Astrocyte of the hippocampus (primary cell): ENCODE measurements around the gene HIVEP3.

Experiments
- DNase-seq: peaks from one replicate; pipeline ENCODE4 v3.0.0; 2011; ENCODE audit warnings: low read depth, low spot score

HIVEP3 gene

DNA sequence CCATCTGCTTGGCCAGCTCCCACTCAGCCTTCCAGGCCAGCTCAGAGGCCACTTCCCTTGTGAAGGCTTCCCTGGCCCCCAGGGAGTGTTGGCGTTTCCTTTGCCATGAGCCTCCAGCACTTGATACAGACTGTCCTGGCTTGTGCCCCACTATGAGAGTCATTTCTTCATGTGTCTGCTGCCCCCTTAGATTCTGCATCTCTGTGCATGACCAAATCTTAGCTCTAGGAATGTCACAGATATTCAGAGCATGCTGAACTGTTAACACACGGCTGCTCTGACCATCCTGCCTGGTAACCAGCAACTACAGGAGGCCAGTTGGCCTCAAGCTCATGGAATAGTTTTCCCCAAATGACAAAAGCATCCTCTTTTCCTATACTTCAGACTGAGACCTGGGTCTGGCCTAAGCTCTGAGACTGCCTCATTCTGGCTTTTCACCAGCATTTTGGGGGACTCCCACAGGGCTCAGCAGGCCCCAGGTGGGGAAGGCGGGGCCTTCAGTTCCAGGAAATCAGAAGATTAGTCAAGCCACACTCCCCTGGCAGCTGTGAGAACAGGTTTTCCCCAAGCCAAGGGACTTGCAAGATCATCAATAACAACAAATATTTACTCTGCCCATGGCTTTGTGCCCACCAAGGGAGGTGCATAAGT, 251.6 kb downstream of the HIVEP3 start:
- peak; percentile 65 for DNase-seq

GRCh38 chr1:41665962-41666917, 252.5 kb downstream of the HIVEP3 start:
- no peak for DNase-seq

- DNase-seq, result peak; percentile 88
Measured at GRCh38 chr1:41664861-41665640, 253.7 kb downstream of the HIVEP3 start.

DNA sequence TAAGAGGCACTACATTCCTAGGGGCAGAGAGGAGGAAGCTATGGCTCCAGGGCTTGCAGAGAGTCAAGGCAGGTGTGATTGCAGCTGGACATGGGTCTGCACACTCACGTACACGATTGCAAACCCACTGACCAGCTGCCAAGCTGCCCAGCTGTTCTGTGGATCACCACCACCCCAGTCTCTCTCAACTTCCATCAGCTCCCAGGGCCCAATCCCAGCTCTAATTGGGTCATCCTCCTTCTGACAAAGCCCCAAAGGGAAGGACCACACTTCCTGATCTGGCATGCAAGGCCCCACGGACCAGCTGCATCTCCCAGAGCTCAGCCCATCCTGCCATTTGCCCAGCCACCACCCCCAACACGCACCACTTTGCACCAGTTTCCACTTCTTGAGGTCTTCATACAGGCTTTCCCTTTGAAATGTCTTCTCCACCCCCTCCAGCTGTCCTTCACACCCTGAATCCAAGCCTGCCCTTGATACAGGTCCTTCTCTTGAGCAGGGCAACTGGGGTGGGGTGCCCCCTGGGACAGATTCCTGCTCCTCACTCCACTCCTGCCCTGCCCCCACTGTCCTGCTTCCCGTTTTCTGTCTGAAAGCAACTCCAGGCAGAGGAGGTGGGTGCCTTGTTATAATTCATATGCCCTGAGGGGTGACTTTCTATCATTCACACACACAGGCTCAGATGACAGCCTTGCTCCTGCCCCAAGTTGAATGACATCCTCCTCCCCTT, 254.9 kb downstream of the HIVEP3 start:
- DNase-seq, result no peak

DNA sequence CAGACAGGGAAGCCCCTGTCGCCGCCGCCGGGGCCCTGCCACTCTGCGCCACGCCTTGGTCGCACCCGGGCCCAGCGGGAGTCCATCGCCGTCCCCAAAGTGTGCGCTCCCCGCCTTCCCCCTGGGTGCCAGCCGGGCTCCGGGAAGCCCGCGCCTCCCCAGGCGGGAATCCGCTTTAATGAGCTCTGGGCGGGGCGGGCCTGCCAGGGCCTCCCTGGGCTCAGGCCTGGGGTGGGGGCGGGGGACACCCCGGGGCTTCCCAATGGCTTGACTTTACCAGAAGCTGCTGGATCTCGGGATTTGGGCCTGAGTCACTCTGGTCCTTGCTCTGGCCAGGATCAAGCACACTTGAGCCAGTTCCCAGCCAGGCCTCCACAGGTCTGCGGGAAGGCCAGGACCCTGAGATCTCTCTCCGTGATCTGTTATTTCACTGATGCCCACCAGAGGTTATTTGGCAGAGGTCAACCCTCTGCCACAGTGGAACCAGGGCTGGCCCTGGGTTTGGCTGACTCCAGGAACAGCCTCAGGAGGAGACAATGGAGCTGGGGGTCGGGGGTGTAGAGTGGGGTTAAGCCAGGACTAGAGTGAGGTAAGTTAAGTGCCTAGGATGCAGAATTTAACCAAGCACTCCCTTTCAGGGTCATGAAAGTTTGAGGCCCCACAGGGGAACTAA, 255.8 kb downstream of the HIVEP3 start:
- peak; percentile 89 for DNase-seq

DNA sequence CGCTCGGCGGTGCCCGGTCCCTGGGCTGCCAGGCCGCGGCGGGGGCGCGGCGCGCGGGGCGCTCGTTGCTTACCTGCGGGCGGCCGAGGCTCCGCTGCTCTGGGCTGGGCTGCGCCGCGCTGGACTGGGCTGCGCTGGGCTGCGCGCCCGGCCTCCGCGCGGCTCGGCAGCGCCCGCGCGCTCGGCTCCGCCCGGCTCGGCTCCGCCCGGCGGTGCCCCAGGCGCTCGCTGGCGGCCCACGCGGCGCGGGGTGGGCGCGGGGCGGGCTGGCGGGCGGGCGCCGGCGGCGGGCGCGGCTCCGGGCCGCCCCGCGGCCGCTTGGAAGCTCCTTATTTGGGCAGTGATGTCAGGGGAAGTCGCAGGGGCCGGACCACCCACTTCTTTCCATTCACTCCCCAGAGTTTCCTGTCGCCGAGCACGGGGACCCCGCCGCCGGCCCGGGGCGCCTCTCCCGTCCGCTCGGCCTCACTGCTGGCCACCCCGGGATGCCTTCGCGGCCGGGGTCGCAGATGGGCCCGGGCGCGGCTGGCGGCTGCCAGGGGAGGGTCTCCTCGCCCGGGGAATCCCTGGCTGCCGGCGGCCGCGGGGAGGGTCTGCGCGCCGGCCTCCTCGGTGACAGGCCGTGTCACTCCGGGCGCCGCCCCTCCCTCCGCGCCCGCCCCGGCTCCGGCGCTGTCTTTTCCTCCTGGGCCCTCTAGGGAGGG, 256.5 kb downstream of the HIVEP3 start:
- peak; percentile 93 for DNase-seq

- DNase-seq, result no peak
Measured at GRCh38 chr1:41661428-41662060, 257.2 kb downstream of the HIVEP3 start.

- DNase-seq, result no peak
Measured at GRCh38 chr1:41660570-41661427, 257.9 kb downstream of the HIVEP3 start.

- DNase-seq, result no peak
Measured at GRCh38 chr1:41659903-41660302, 258.8 kb downstream of the HIVEP3 start.

GRCh38 chr1:41659159-41659495, 259.6 kb downstream of the HIVEP3 start:
- DNase-seq, result no peak

DNA sequence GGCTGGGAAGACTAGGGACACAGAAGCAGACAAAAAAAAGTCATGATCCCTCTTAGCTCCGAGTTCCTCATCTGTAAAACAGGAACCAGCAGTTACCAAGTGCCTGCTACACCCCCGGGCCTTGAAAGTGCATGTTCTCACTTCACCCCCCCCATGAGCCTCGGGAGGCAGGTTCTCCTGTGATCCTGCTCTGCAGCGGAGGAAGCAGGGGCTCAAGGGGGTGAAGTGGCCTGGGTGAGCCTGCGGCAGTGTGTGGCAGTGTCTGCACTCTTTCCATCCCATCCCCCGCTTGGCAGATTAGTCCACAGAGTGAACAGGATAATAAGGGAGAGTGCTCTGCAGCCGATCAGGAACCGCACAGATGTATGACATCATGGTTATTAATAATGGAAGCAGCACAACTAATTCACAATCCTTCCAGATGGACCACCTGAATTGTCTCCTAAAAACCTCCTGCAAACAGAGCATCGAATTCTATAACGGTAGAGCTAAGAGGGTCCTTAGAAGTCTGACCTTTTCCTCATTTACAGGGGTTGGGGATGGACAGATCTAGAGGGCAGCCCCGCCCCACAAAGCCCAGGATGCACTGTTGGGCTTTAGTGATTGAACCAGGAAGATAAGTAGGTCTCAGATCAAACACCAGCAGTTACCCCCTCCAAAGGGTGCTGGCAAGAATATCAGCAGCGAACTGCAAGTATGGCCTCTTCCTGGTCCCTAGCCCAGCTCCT, 260.1 kb downstream of the HIVEP3 start:
- DNase-seq, result no peak

DNA sequence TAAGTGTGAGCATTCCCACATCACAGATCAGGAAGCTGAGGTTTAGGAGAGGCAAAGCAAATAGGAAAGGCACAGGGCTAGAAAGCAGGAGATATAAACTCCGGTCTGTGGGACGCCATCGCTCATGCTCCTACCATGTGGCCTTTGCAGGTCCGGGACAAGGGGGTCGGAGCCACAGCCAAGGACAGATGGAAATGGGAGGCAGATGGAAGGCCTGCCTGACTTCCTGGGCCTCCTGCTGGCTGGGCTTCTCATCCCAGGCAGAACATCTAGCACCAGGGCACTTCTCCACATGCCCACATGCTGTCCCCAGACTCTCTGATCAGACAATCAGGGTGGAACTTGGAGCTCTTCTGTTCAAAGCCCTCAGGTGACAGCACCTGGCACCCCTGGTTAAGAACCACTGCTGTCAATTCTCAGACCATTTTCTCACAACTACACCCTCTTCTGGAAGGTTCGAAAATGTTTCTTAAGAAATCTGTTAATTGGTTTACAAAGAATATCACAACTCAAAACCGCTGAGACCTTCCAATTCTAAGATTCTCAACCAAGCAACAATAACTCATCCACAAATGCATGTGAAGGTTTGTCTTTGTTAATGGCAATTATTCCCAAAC, 260.9 kb downstream of the HIVEP3 start:
- no peak for DNase-seq

DNA sequence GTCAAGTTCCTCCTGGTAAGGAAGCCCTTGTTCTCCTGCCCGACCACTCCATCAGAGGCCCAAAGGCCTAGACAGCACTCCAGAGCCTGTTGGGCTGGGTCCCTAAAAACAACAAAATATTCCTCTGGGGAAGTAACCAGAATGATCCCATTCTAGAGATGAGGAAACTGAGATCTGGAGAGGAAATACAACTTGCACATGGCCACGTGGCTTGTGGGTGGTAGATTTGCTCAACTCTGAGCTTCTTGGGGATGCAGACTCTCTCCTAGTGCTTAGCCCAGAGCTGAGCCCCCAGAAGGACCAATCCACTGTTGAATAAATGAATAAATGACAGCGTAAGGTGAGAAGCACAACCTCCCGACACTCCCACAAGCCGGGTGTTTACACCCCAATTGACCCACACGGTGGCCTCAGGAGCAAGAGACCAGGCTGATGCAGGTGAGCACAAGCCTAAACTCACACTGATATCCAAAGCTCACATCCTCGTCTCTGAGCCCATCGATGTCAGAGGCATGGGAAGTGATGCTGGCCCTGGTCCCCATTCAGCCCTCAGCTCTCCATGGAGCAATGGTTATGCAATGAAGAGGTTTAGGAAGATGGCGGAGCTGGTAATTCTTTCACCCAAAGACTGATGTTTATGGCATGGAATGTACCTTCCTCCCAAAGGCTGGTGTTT, 261.8 kb downstream of the HIVEP3 start:
- no peak for DNase-seq

DNA sequence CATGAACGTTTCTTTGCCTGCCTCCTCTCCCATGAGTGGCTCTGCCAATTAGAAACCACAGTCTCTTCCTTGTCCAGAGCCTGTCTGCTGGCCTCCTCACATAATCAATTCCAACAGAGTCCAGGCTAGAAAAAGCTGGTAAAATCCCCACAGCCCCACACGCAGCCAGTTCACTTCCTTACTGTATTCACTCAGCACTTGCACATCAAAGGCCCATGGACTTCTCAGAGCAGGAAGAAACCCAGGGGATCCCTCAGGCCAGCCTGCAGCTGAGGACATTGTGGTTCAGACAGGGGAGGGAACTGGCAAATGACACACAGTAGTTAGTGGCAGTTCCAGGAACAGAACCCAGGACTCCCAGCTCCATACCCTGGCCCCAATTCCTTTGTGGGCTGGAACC, 262.7 kb downstream of the HIVEP3 start:
- DNase-seq, result peak; percentile 49

- DNase-seq, result no peak
Measured at GRCh38 chr1:41655632-41656031, 263.1 kb downstream of the HIVEP3 start.

GRCh38 chr1:41653574-41653973, 265.1 kb downstream of the HIVEP3 start:
- DNase-seq, result no peak
